LNCaP clone FGC (cell line): ENCODE results near the gene DNAJA4.

Experiments used
- DNase-seq: peaks from one replicate; pipeline ENCODE4 v3.0.0-alpha.2; 2011; ENCODE audit warnings: low read depth
- H3K4me3 ChIP-seq: 2 replicates; pipeline ENCODE4 v1.5.1; 2011; ENCODE audit warnings: mild to moderate bottlenecking, low read depth, low read length, control low read depth
- CTCF ChIP-seq: IDR thresholded peaks from 2 replicates; pipeline ENCODE4 v1.5.1; 2012; ENCODE audit warnings: mild to moderate bottlenecking; ENCODE audit not compliant: control insufficient read depth, insufficient read depth; ENCODE audit errors: extremely low read depth

Gene DNAJA4

GRCh38 chr15:78304216-78305066 lies 40.1 kb downstream of the DNAJA4 start:
- no peak overlapping the region for H3K4me3 ChIP-seq

DNA sequence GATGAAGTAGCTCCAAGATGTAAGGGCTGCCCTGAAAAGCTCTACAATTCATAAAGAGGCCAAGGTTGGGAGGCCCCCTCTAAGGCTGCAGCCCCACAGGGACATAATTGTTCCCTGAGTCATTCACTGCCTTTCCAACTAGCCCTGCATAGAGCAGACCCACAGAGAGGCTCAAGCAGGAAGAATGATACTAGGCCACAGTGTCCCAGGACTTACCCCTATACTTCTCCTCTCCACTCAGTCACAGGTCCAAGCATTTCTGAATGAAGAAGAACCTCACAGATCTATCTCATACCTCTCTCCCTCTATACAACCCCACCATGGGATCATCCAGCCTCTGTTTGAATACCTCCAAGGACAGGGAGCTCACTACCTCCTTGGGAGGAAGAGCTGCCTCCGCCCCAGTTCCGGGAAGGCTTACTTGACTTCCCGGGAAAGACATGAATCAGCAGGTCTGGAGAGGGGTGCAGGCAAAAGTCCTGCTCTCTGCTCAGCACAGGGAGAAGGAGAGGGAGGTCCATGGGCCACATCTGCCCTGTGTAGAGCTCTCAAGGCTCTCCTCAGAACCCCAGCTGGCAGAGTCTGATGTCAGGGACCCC lies 41.9 kb downstream of the DNAJA4 start:
- TF ChIP-seq CTCF = no peak
- no peak for DNase-seq

More at GRCh38 chr15:78304216-78305066, 40.1 kb downstream of the DNAJA4 start:
- DNase-seq = no peak
- TF ChIP-seq CTCF = no peak

GRCh38 chr15:78307976-78308375 lies 43.6 kb downstream of the DNAJA4 start:
- no peak overlapping the region for H3K4me3 ChIP-seq
- no peak for DNase-seq
- no peak for TF ChIP-seq CTCF

More for the DNA sequence above, 41.9 kb downstream of the DNAJA4 start:
- no peak overlapping the region for H3K4me3 ChIP-seq

DNA sequence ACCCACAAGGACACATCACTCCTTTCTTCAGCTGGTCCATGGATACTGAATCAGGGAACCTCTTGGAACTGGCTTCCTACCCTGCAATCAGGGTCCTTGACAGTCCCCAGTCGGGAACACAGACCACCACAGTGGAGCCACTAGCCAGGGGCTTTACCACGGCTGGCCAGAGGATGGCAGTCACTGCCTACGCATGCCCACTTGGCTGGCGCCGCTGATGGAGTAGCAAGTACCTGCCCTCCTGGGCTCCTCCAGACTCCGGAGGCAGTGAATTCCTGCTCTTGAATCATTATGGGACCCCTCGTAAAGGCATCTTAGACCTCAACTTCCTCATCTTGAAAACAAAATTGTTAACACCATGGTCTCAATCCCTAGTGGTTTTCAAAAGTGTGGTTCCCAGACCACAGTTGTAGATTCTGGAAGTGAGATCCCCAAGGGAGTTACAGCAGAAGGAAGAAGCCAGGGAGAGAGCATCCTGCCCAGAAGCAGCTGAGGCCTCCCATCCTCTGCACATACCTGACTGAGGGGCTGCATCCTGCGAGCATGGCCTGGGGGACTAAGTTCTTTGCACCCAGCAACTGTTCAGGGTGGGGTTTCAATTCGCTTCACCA lies 44.2 kb downstream of the DNAJA4 start:
- no peak overlapping the region for H3K4me3 ChIP-seq

GRCh38 chr15:78311292-78311691 lies 46.9 kb downstream of the DNAJA4 start:
- no peak for TF ChIP-seq CTCF
- no peak overlapping the region for H3K4me3 ChIP-seq
- no peak for DNase-seq

More for the DNA sequence above, 44.2 kb downstream of the DNAJA4 start:
- no peak for DNase-seq
- TF ChIP-seq CTCF = peak; percentile 97

- no peak overlapping the region for H3K4me3 ChIP-seq
- TF ChIP-seq CTCF = no peak
- no peak for DNase-seq
Measured at GRCh38 chr15:78312536-78312935, 48.2 kb downstream of the DNAJA4 start.

DNA sequence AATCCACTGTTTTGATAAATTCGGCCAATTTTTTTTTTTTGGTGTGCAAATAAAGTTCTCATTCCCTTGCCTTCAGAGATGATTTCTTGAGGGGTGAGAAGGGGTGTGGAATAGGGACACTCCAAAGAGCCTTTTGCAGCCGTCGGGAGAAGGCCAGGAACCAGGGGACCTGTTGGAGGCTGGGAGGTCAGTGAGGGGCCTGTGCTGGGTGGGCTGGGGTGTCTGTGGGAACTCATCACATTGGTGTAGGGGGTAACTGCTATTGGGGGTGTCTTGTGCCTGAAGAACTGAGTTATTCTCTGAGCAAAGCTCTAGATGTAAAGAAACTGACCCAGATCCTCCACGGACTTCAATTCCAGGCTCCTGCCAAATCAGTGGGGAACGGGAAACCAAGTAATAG lies 48.6 kb downstream of the DNAJA4 start:
- TF ChIP-seq CTCF = no peak
- H3K4me3 ChIP-seq = no peak overlapping the region
- no peak for DNase-seq
